GM21737 (cell line): ENCODE data around the gene ATG16L1.

Experiments
- ATAC-seq: cut with Tn5 transposase; IDR thresholded peaks from one replicate; pipeline ENCODE4 v1.9.1; 2021; ENCODE audit warnings: mild to moderate bottlenecking, moderate library complexity; ENCODE audit not compliant: unreplicated experiment

ATG16L1 gene

GRCh38 chr2:233287871-233288270 is 36.4 kb downstream of the ATG16L1 start:
- ATAC-seq = no peak

GRCh38 chr2:233288663-233289062 is 37.2 kb downstream of the ATG16L1 start:
- no peak for ATAC-seq

- no peak for ATAC-seq
These were observed 38.2 kb downstream of the ATG16L1 start for GRCh38 chr2:233289648-233290047.

GRCh38 chr2:233290051-233290845 is 38.8 kb downstream of the ATG16L1 start:
- ATAC-seq = no peak

GRCh38 chr2:233295891-233296290 is 44.4 kb downstream of the ATG16L1 start:
- no peak for ATAC-seq

GRCh38 chr2:233297076-233297475 is 45.6 kb downstream of the ATG16L1 start:
- no peak for ATAC-seq

GRCh38 chr2:233300401-233300800 is 48.9 kb downstream of the ATG16L1 start:
- no peak for ATAC-seq

GRCh38 chr2:233301248-233301647 is 49.8 kb downstream of the ATG16L1 start:
- no peak for ATAC-seq

GRCh38 chr2:233301811-233302210 is 50.3 kb downstream of the ATG16L1 start:
- ATAC-seq = no peak

- ATAC-seq = no peak
These were observed 51.8 kb downstream of the ATG16L1 start for GRCh38 chr2:233303252-233303651.

- no peak for ATAC-seq
These were observed 56.1 kb downstream of the ATG16L1 start, which contains the start of gene SAG for GRCh38 chr2:233307565-233307964. SAG (plus strand) TSS chr2:233307816; CDS start chr2:233309190, 1,374 bp downstream.

- no peak for ATAC-seq
These were observed 59.9 kb downstream of the ATG16L1 start for GRCh38 chr2:233311241-233311926.

- ATAC-seq = no peak
These were observed 61.4 kb downstream of the ATG16L1 start for GRCh38 chr2:233312874-233313273.

GRCh38 chr2:233314180-233314925 is 62.9 kb downstream of the ATG16L1 start:
- ATAC-seq = no peak

GRCh38 chr2:233317196-233317943 is 65.9 kb downstream of the ATG16L1 start:
- ATAC-seq = no peak

- ATAC-seq = no peak
These were observed 67.8 kb downstream of the ATG16L1 start for GRCh38 chr2:233319256-233319655.

- ATAC-seq = no peak
These were observed 69.0 kb downstream of the ATG16L1 start for GRCh38 chr2:233320470-233320869.

GRCh38 chr2:233321166-233321565 is 69.7 kb downstream of the ATG16L1 start:
- ATAC-seq = no peak

GRCh38 chr2:233323851-233324250 is 72.4 kb downstream of the ATG16L1 start:
- ATAC-seq = no peak

- ATAC-seq = no peak
These were observed 73.8 kb downstream of the ATG16L1 start for GRCh38 chr2:233325256-233325655.

GRCh38 chr2:233325814-233326213 is 74.3 kb downstream of the ATG16L1 start:
- no peak for ATAC-seq
